ENCODE data around the gene FITM2.

DNA sequence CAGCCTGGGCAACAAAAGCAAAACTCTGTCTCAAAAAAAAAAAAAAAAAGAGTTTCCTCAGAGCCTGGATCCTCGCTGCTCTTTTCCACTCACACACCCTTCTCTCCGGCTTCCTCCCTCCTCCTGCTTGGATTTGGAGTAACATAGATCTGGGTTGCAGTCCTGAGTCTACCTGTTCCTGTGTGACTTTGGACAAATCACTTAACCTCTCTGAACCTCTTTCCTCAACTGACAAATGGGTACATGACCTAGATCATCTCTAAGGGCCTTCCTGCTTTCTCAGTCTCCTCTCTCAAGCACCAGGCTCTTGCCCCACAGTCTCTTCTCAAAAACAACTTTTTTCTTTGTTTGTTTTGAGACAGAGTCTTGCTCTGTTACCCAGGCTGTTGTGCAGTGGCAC is 20.2 kb upstream of the FITM2 start:
- TF ChIP-seq CTCF (IDR thresholded peaks at IDR 0.05) = no peak
- TF ChIP-seq EZH2 (IDR thresholded peaks at IDR 0.05; ENCODE audit: borderline replicate concordance, insufficient read depth, low read depth, low read length, poor library complexity, severe bottlenecking) = no peak
